ENCODE measurements around the gene YY1. TPM values are rescaled to one million over a fixed set of nuclear protein-coding genes. Genes with fewer than 3 reads are reported as not detected.

YY1 gene
- total and polyA plus RNA-seq, 9 of the 15 experiments (the other 6 are each of a cell fraction or from before 2014, with no cell fraction given): 20.8 to 74.2 (median 46.7) TPM

DNA sequence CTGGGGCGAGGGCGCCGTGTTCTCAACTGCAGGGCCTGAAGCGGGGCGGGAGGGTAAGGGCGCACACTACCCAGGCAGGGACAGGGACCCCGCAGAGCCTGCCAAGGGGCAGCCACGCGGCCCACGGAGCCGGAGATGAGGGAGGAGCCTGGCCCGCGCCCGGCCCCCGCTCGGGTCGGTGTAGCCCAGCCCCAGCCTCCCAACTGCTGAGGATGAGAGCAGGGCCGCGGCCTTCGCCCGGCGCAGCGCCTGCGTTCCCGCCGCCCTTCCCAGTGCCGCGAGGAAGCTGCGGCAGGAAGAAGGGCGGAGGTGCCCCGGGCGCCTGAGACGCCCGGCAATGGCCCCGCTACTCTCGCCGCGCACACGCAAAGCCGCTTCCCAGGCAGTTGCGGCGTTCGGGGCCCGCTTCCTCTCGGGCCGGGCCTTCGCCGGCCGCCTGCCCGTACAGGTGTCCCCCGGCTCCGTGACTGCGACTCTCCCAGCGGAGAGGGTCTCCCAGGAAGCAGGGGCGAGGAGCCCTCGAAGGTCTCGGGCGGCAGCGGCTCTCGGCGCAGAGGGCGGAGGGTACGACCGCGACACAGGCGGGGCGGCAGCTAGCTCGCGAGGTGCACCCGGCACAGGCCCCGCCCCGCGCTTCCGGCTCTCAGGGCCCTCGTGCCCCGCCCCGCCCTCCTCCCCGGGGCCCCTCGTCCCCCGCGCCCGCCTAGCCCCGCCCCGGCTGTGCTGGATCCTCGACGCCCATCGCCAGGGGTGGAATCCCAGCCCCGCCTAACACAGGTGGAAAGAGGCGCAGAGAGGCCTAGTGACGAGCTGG, 24.8 kb upstream of the YY1 start (continued):
- TF ChIP-seq, protein P1, sequence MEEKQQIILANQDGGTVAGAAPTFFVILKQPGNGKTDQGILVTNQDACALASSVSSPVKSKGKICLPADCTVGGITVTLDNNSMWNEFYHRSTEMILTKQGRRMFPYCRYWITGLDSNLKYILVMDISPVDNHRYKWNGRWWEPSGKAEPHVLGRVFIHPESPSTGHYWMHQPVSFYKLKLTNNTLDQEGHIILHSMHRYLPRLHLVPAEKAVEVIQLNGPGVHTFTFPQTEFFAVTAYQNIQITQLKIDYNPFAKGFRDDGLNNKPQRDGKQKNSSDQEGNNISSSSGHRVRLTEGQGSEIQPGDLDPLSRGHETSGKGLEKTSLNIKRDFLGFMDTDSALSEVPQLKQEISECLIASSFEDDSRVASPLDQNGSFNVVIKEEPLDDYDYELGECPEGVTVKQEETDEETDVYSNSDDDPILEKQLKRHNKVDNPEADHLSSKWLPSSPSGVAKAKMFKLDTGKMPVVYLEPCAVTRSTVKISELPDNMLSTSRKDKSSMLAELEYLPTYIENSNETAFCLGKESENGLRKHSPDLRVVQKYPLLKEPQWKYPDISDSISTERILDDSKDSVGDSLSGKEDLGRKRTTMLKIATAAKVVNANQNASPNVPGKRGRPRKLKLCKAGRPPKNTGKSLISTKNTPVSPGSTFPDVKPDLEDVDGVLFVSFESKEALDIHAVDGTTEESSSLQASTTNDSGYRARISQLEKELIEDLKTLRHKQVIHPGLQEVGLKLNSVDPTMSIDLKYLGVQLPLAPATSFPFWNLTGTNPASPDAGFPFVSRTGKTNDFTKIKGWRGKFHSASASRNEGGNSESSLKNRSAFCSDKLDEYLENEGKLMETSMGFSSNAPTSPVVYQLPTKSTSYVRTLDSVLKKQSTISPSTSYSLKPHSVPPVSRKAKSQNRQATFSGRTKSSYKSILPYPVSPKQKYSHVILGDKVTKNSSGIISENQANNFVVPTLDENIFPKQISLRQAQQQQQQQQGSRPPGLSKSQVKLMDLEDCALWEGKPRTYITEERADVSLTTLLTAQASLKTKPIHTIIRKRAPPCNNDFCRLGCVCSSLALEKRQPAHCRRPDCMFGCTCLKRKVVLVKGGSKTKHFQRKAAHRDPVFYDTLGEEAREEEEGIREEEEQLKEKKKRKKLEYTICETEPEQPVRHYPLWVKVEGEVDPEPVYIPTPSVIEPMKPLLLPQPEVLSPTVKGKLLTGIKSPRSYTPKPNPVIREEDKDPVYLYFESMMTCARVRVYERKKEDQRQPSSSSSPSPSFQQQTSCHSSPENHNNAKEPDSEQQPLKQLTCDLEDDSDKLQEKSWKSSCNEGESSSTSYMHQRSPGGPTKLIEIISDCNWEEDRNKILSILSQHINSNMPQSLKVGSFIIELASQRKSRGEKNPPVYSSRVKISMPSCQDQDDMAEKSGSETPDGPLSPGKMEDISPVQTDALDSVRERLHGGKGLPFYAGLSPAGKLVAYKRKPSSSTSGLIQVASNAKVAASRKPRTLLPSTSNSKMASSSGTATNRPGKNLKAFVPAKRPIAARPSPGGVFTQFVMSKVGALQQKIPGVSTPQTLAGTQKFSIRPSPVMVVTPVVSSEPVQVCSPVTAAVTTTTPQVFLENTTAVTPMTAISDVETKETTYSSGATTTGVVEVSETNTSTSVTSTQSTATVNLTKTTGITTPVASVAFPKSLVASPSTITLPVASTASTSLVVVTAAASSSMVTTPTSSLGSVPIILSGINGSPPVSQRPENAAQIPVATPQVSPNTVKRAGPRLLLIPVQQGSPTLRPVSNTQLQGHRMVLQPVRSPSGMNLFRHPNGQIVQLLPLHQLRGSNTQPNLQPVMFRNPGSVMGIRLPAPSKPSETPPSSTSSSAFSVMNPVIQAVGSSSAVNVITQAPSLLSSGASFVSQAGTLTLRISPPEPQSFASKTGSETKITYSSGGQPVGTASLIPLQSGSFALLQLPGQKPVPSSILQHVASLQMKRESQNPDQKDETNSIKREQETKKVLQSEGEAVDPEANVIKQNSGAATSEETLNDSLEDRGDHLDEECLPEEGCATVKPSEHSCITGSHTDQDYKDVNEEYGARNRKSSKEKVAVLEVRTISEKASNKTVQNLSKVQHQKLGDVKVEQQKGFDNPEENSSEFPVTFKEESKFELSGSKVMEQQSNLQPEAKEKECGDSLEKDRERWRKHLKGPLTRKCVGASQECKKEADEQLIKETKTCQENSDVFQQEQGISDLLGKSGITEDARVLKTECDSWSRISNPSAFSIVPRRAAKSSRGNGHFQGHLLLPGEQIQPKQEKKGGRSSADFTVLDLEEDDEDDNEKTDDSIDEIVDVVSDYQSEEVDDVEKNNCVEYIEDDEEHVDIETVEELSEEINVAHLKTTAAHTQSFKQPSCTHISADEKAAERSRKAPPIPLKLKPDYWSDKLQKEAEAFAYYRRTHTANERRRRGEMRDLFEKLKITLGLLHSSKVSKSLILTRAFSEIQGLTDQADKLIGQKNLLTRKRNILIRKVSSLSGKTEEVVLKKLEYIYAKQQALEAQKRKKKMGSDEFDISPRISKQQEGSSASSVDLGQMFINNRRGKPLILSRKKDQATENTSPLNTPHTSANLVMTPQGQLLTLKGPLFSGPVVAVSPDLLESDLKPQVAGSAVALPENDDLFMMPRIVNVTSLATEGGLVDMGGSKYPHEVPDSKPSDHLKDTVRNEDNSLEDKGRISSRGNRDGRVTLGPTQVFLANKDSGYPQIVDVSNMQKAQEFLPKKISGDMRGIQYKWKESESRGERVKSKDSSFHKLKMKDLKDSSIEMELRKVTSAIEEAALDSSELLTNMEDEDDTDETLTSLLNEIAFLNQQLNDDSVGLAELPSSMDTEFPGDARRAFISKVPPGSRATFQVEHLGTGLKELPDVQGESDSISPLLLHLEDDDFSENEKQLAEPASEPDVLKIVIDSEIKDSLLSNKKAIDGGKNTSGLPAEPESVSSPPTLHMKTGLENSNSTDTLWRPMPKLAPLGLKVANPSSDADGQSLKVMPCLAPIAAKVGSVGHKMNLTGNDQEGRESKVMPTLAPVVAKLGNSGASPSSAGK (IDR thresholded peaks at IDR 0.05): peak; percentile 82; the same call in 1 of the 2 replicates
- TF ChIP-seq ZNF384 (IDR thresholded peaks at IDR 0.05; ENCODE audit: low read depth, low read length): no peak
- no peak for TF ChIP-seq MCM7 (IDR thresholded peaks at IDR 0.05)
- TF ChIP-seq, protein P2, sequence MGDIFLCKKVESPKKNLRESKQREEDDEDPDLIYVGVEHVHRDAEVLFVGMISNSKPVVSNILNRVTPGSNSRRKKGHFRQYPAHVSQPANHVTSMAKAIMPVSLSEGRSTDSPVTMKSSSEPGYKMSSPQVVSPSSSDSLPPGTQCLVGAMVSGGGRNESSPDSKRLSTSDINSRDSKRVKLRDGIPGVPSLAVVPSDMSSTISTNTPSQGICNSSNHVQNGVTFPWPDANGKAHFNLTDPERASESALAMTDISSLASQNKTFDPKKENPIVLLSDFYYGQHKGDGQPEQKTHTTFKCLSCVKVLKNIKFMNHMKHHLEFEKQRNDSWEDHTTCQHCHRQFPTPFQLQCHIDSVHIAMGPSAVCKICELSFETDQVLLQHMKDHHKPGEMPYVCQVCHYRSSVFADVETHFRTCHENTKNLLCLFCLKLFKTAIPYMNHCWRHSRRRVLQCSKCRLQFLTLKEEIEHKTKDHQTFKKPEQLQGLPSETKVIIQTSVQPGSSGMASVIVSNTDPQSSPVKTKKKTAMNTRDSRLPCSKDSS (IDR thresholded peaks at IDR 0.05; ENCODE audit: low read depth, partially characterized antibody): no peak
- TF ChIP-seq CTBP1 (IDR thresholded peaks at IDR 0.05; ENCODE audit: borderline replicate concordance): peak; percentile 66
- no peak for TF ChIP-seq MYNN (IDR thresholded peaks at IDR 0.05)
- TF ChIP-seq MYNN (CRISPR knock-in tag; IDR thresholded peaks at IDR 0.05): no peak
- TF ChIP-seq, protein P3, sequence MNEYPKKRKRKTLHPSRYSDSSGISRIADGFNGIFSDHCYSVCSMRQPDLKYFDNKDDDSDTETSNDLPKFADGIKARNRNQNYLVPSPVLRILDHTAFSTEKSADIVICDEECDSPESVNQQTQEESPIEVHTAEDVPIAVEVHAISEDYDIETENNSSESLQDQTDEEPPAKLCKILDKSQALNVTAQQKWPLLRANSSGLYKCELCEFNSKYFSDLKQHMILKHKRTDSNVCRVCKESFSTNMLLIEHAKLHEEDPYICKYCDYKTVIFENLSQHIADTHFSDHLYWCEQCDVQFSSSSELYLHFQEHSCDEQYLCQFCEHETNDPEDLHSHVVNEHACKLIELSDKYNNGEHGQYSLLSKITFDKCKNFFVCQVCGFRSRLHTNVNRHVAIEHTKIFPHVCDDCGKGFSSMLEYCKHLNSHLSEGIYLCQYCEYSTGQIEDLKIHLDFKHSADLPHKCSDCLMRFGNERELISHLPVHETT (CRISPR knock-in tag; conservative IDR thresholded peaks at IDR 0.05 in 1 of 2, IDR thresholded peaks at IDR 0.05 in 1 of 2): peak in 1 of 2 experiments; percentile 66; a peak in 2 of 4 replicates
- TF ChIP-seq SMARCA5 (IDR thresholded peaks at IDR 0.05): no peak
- 0 out of 2 replicates have a peak, but pooled peaks have one; percentile 29 for TF ChIP-seq NFIC (IDR thresholded peaks at IDR 0.05)
- 0 out of 2 replicates have a peak, but pooled peaks have one; percentile 10 for TF ChIP-seq MTA3 (IDR thresholded peaks at IDR 0.05; ENCODE audit: borderline replicate concordance)
- peak; percentile 88; the same call in 1 of the 2 replicates for TF ChIP-seq PHF8 (IDR thresholded peaks at IDR 0.05; ENCODE audit: borderline replicate concordance, low read length)
- TF ChIP-seq ZEB2 (IDR thresholded peaks at IDR 0.05): peak; percentile 52; the same call in 1 of the 2 replicates
- TF ChIP-seq NCOA1 (IDR thresholded peaks at IDR 0.05; ENCODE audit: low read depth): no peak
